Astrocyte (in vitro differentiated cells and primary cell): ENCODE measurements around the gene YWHAB. TPM values are rescaled to one million over a fixed set of nuclear protein-coding genes. Genes with fewer than 3 reads are reported as not detected.

ENCODE experiments used
- DNase-seq: peaks from one replicate; pipeline ENCODE4 v3.0.0-alpha.2; 2010; ENCODE audit warnings: low read depth
- FAIRE-seq: peaks from 2 replicates; lab custom pipeline; 2011; peaks lifted over from hg19 to GRCh38; lab: Jason Lieb, UNC
- H2AFZ ChIP-seq: 2 replicates; pipeline ENCODE4 v1.6.0; 2012; ENCODE audit warnings: low read depth, low read length, inconsistent platforms
- H3K27ac ChIP-seq: 2 replicates; pipeline ENCODE4 v1.5.1; 2011; ENCODE audit warnings: low read depth, low read length, inconsistent platforms
- H3K27me3 ChIP-seq: 2 replicates; pipeline ENCODE4 v1.6.0; 2011; ENCODE audit warnings: low read length, inconsistent platforms; ENCODE audit not compliant: insufficient read depth
- H3K36me3 ChIP-seq: 2 replicates; pipeline ENCODE4 v1.5.1; 2011; ENCODE audit warnings: low read length, inconsistent platforms; ENCODE audit not compliant: insufficient read depth
- H3K4me1 ChIP-seq: 2 replicates; pipeline ENCODE4 v1.5.1; 2011; ENCODE audit warnings: low read length, inconsistent platforms; ENCODE audit not compliant: insufficient read depth
- H3K4me2 ChIP-seq: 2 replicates; pipeline ENCODE4 v1.6.0; 2012; ENCODE audit warnings: low read length, inconsistent platforms
- H3K4me3 ChIP-seq: 2 replicates; pipeline ENCODE4 v1.5.1; 2011; ENCODE audit warnings: low read depth, mild to moderate bottlenecking, low read length, inconsistent platforms; ENCODE audit not compliant: insufficient read depth
- H3K79me2 ChIP-seq: 2 replicates; pipeline ENCODE4 v1.6.0; 2012; ENCODE audit warnings: mild to moderate bottlenecking, low read length, inconsistent platforms; ENCODE audit not compliant: insufficient read depth
- H3K9ac ChIP-seq: 2 replicates; pipeline ENCODE4 v1.6.0; 2012; ENCODE audit warnings: mild to moderate bottlenecking, low read length, inconsistent platforms
- H3K9me3 ChIP-seq: 2 replicates; pipeline ENCODE4 v1.5.1; 2012; ENCODE audit warnings: low read depth, mild to moderate bottlenecking, low read length, inconsistent platforms; ENCODE audit not compliant: insufficient read depth
- H4K20me1 ChIP-seq: 2 replicates; pipeline ENCODE4 v1.6.0; 2012; ENCODE audit warnings: low read length, inconsistent platforms; ENCODE audit not compliant: insufficient read depth
- H3K27ac Mint-ChIP-seq: one replicate; pipeline ENCODE4 v1.8.0; 2021; ENCODE audit warnings: mild to moderate bottlenecking, mixed read lengths; ENCODE audit not compliant: unreplicated experiment
- H3K27me3 Mint-ChIP-seq: one replicate; pipeline ENCODE4 v1.8.0; 2021; ENCODE audit warnings: low read depth, mixed read lengths; ENCODE audit not compliant: unreplicated experiment
- H3K36me3 Mint-ChIP-seq: one replicate; pipeline ENCODE4 v1.8.0; 2021; ENCODE audit warnings: low read depth, mixed read lengths; ENCODE audit not compliant: unreplicated experiment
- H3K4me1 Mint-ChIP-seq: one replicate; pipeline ENCODE4 v1.8.0; 2021; ENCODE audit warnings: low read depth, mixed read lengths; ENCODE audit not compliant: unreplicated experiment
- H3K4me3 Mint-ChIP-seq: one replicate; pipeline ENCODE4 v1.8.0; 2021; ENCODE audit warnings: mild to moderate bottlenecking, moderate library complexity, mixed read lengths; ENCODE audit not compliant: unreplicated experiment
- H3K9me3 Mint-ChIP-seq: one replicate; pipeline ENCODE4 v1.8.0; 2021; ENCODE audit warnings: mild to moderate bottlenecking, mixed read lengths; ENCODE audit not compliant: unreplicated experiment
- CTCF ChIP-seq: IDR thresholded peaks from 2 replicates; pipeline ENCODE4 v1.5.1; 2011; ENCODE audit warnings: low read depth, mild to moderate bottlenecking, inconsistent platforms, low read length, moderate library complexity; ENCODE audit not compliant: insufficient read depth
- EZH2 ChIP-seq: IDR thresholded peaks from 2 replicates; pipeline ENCODE4 v1.6.1; 2012; ENCODE audit warnings: mild to moderate bottlenecking, low read length, inconsistent platforms; ENCODE audit not compliant: insufficient read depth
- total RNA-seq: library from RNA; stranded (reverse); gene quantifications from 2 replicates; pipeline ENCODE4 v1.2.1, GENCODE V29; 2021

YWHAB gene
- total RNA-seq, 1 donor from 2014 or later, result 236 TPM

DNA sequence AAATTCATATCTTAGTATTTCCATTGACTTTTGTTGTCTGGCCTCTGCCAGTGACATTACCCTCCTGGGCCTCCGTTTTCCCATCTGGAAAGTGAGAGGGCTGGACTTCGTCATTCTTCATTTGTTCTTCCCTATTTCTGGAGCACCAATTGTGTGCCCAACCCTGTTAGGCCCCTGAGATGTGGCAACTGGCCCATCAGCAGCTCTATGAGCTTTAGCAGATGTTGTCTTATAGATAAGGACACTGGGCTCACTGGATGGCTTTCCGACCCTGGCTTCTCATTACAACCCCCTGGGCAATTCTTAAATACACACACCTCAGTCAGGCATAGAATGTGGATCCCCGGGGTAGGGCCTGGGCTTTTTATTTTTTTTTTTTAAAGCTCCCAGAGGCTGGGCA, 39.0 kb downstream of the YWHAB start:
- Mint-ChIP-seq H3K27ac (no peak overlapping the region), H3K27me3 (no peaks in the 10 kb centered on the region), H3K36me3 (peaks cover 16% of the 10 kb centered on the region), H3K4me1 (no peaks in the 10 kb centered on the region), H3K9me3 (no peaks in the 10 kb centered on the region), H3K4me3 (no peak overlapping the region)
- no peak for DNase-seq
- Histone ChIP-seq H3K9me3 (no peaks in the 10 kb centered on the region), H3K4me3 (no peak overlapping the region), H3K36me3 (peaks cover 12% of the 10 kb centered on the region), H3K27me3 (no peaks in the 10 kb centered on the region), H2AFZ (no peak overlapping the region), H3K27ac (no peak overlapping the region), H3K9ac (no peak overlapping the region), H3K79me2 (no peaks in the 10 kb centered on the region), H3K4me2 (no peak overlapping the region), H3K4me1 (no peaks in the 10 kb centered on the region), H4K20me1 (no peaks in the 10 kb centered on the region)
- FAIRE-seq, result no peak
- no peak for TF ChIP-seq CTCF
- no peak for TF ChIP-seq EZH2

DNA sequence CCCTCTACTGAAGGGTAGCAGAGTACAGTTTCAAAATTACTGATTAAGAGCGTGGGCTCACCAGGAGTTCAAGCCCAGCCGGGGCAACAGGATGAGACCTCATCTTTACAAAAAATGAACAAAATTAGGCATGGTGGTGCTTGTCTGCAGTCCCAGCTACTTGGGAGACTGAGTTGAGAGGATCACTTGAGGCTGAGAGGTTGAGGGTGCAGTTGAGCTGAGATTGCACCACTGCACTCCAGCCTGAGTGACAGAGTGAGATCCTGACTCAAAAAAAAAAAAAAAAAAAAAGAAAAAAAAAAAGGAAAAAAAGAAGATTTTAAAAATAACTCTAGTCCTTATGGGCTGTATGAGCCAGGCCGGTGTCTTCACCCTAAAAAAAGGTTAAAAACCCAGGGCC, 43.1 kb downstream of the YWHAB start:
- Mint-ChIP-seq H3K4me1 (no peaks in the 10 kb centered on the region), H3K4me3 (no peak overlapping the region), H3K36me3 (peaks cover 23% of the 10 kb centered on the region), H3K27me3 (no peaks in the 10 kb centered on the region), H3K27ac (no peak overlapping the region), H3K9me3 (no peaks in the 10 kb centered on the region)
- H3K9ac ChIP-seq, result no peak overlapping the region
- H3K9me3 ChIP-seq, result no peaks in the 10 kb centered on the region
- no peaks in the 10 kb centered on the region for H3K4me1 ChIP-seq
- FAIRE-seq (no peak), DNase-seq (no peak)
- no peak overlapping the region for H3K4me3 ChIP-seq
- no peaks in the 10 kb centered on the region for H4K20me1 ChIP-seq
- no peak overlapping the region for H3K27ac ChIP-seq
- H3K79me2 ChIP-seq, result no peaks in the 10 kb centered on the region
- no peak overlapping the region for H3K4me2 ChIP-seq
- H3K36me3 ChIP-seq, result peaks cover 14% of the 10 kb centered on the region
- H3K27me3 ChIP-seq, result no peaks in the 10 kb centered on the region
- no peak overlapping the region for H2AFZ ChIP-seq
- no peak for TF ChIP-seq EZH2
- no peak for TF ChIP-seq CTCF

DNA sequence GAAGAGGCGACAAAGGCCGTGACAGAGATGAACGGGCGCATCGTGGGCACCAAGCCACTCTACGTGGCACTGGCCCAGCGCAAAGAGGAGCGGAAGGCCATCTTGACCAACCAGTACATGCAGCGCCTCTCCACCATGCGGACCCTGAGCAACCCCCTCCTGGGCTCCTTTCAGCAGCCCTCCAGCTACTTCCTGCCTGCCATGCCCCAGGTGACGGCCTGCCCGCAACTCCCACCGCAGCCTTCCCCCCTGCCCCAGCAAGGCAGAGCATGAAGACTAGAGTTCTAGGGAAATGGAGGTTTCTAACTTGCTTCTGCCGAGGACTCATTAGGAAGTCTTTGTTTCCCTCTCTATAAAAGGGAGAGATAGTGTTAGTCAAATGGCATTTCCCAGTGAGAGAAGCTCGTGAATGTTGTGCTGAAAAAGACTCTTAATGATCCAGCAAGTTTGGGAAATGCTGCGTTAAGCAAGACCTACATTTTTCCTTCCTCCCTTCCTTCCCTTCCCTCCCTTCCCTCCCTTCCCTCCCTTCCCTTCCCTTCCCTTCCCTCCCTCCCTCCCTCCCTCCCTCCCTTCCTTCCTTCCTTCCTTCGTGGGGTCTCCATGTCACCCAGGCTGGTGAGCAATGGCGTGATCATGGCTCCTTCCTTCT, 45.1 kb downstream of the YWHAB start:
- H3K27ac ChIP-seq, result no peak overlapping the region
- peaks cover 15% of the 10 kb centered on the region for H3K36me3 Mint-ChIP-seq
- no peaks in the 10 kb centered on the region for H3K79me2 ChIP-seq
- no peak overlapping the region for H3K9ac ChIP-seq
- H3K4me2 ChIP-seq, result no peak overlapping the region
- H3K27me3 Mint-ChIP-seq, result no peaks in the 10 kb centered on the region
- H3K9me3 Mint-ChIP-seq, result no peaks in the 10 kb centered on the region
- H3K4me3 Mint-ChIP-seq, result no peak overlapping the region
- H2AFZ ChIP-seq, result no peak overlapping the region
- FAIRE-seq (no peak), DNase-seq (no peak)
- H3K4me1 Mint-ChIP-seq, result no peaks in the 10 kb centered on the region
- no peaks in the 10 kb centered on the region for H3K4me1 ChIP-seq
- H4K20me1 ChIP-seq, result no peaks in the 10 kb centered on the region
- H3K4me3 ChIP-seq, result no peak overlapping the region
- H3K9me3 ChIP-seq, result no peaks in the 10 kb centered on the region
- peaks cover 9% of the 10 kb centered on the region for H3K36me3 ChIP-seq
- TF ChIP-seq CTCF (no peak), EZH2 (no peak)
- no peak overlapping the region for H3K27ac Mint-ChIP-seq
- H3K27me3 ChIP-seq, result no peaks in the 10 kb centered on the region
